HG02852 (cell line): Measurements from ENCODE around the gene H2BK1.

Experiments
- ATAC-seq: cut with Tn5 transposase; IDR thresholded peaks from one replicate; pipeline ENCODE4 v1.9.1; 2021; ENCODE audit warnings: mild to moderate bottlenecking, moderate library complexity; ENCODE audit not compliant: unreplicated experiment

H2BK1 gene

DNA sequence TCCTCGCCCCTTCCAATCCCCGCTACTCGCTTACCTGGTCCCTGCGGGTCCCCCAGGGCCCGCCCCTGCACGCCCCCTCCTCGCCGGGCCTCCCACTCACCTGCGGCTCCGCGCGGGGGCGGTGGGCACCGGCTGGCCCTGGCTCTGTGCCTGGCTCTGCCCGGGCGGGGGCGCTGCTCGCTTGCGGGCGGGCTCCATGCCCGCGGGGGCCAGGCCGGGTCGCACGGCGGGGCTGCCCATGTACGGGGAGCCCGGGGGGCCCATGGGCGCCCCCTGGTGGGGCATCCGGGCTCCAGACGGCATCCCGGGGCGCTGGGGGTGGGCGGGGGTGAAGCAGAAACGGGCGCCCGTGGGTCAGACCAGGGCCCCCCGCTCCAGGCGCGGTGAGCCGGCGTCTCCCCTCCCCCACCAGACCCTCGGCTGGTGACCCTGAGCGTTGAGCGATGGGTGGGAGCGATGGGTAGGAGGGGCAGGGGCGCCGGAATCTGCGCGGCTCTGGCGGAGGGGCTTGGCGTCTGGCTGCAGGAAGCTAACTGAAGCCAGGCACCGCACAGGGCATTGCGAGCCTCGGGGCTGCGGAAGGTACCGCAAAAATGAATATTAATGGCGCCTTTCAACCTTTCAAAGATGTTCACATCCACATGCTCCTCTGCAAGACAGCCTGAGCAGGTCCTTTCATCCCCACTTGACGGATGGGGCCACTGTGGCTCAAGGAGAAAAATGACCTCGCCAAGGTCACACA is 35.2 kb upstream of the H2BK1 start:
- ATAC-seq = no peak

DNA sequence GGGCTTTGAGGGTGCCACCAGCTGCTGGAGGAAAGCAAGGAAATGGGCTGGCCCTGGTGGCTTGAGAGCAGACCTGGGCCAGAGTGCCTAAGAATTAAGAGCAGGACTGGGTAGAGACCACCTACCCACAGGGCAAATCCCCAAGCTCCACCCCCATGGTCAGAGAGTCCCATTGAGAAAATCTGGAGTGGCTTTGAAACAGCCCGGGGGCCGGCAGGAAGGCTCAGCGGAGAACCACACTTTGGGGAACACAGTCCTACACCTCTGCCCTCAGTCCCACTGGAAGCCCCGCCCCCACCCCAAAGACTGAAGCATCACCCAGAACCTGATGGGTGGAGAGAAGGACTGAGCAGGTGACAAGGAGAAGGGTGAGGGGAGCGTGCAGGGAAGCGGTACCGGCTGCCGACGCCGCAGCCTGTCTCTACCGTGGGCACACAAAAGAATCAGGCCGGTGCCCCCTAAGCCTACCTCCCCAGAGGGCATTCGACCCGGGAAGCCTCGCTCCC is 34.6 kb upstream of the H2BK1 start:
- ATAC-seq = no peak

DNA sequence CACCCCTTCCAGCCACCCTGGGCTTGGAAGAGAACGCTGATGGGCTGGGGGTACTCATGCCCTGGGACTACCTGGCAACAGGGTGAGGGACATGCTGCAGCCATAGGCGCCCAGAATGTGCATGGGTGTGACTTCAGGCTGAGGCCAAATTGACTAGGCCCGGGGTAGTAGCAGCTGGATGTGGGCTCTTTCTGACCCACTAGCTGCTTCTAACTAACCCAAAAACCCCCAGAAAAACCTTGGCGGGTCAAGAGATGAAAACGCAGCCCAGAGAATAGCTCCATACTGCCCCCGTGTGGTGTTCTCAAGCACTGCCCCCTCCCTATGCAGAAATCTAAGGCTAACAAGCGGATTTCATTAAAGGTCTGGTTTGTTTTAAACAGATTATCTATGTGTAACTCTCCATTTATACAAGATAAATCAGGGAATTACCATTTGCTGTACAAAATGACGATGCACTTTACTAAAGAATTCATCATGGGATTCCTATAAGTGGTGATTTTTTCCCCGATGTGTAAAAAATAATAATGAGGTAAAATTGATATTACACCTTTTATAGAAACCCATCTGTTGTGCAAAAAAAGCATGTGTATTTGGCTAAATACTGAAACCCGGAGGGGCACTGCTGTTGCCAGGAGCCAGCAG is 34.0 kb upstream of the H2BK1 start:
- no peak for ATAC-seq

GRCh38 chr7:151243408-151244195 is 33.3 kb upstream of the H2BK1 start:
- peak; percentile 40 for ATAC-seq

- ATAC-seq = no peak
Observed at GRCh38 chr7:151243045-151243349, 32.7 kb upstream of the H2BK1 start.

- no peak for ATAC-seq
Observed at GRCh38 chr7:151242159-151243044, 32.1 kb upstream of the H2BK1 start.

GRCh38 chr7:151241755-151242096 is 31.4 kb upstream of the H2BK1 start:
- no peak for ATAC-seq

- ATAC-seq = no peak
Observed at GRCh38 chr7:151240942-151241754, 30.9 kb upstream of the H2BK1 start.

DNA sequence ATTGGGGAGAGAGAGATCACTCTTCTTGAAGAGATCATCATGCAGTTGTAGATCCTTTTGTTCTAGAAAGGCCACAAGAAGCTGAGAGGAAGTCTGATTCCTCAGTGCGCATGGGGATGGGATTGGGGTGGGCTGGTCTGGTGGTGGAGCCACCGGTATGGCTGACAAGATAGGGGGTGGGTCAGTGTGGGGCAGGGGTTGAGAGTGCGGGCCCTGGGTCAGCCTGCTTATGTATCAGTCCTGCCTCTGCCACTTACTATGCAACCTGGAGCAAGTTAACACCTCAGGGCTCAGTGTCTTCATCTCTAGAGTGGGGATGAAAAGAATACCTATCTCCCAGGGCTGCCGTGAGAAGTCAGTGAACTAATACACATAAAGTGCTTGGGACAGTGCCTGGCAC is 30.2 kb upstream of the H2BK1 start:
- ATAC-seq = no peak

- no peak for ATAC-seq
Observed at GRCh38 chr7:151239837-151240459, 29.7 kb upstream of the H2BK1 start.

GRCh38 chr7:151238924-151239836 is 28.9 kb upstream of the H2BK1 start:
- ATAC-seq = no peak

DNA sequence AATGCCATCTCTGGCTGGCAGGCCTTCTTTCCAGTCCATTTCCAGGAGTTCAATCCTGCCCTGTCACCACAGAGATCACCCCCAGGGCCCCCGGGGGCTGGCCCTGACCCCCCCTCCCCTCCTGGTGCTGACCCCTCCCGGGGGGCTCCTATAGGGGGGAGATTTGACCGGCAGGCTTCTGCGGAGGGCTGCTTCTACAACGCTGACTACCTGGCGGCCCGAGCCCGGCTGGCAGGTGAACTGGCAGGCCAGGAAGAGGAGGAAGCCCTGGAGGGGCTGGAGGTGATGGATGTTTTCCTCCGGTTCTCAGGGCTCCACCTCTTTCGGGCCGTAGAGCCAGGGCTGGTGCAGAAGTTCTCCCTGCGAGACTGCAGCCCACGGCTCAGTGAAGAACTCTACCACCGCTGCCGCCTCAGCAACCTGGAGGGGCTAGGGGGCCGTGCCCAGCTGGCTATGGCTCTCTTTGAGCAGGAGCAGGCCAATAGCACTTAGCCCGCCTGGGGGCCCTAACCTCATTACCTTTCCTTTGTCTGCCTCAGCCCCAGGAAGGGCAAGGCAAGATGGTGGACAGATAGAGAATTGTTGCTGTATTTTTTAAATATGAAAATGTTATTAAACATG is 28.0 kb upstream of the H2BK1 start:
- ATAC-seq = no peak

GRCh38 chr7:151237244-151238189 is 27.2 kb upstream of the H2BK1 start:
- ATAC-seq = no peak

DNA sequence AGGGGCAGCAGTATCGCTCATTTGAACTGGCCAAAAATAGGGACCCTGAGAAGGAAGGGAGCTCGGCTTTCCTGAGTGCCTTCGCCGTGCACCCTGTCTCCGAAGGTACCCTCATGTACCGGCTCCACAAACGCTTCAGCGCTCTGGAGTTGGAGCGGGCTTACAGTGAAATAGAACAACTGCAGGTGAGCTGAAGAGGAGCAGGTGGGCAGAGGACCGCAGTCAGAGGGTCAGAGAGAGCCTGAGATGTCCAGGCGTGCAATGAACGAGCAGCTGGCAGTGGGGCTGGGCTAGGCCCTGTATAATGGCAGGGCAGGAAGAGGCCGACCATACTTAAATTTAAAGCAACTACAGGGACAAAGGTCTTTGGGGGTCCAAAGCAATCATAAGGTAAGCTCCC is 26.1 kb upstream of the H2BK1 start:
- ATAC-seq = no peak

GRCh38 chr7:151235091-151235787 is 25.0 kb upstream of the H2BK1 start:
- no peak for ATAC-seq

GRCh38 chr7:151233804-151234203 is 23.5 kb upstream of the H2BK1 start:
- no peak for ATAC-seq
